Liver (tissue), 2 donors: ENCODE data around the gene PCAT7.

Experiments used
- CTCF ChIP-seq: fragments of 150-350 bp; IDR thresholded peaks from 2 replicates; pipeline ENCODE4 v1.5.1; 2017; ENCODE audit warnings: improper control_type of control experiment, low read depth, low read length; ENCODE audit not compliant: missing input control
- MAX ChIP-seq: IDR thresholded peaks from 2 replicates; pipeline ENCODE4 v1.6.1; 2016; ENCODE audit warnings: antibody characterized with exemption
- REST ChIP-seq: IDR thresholded peaks from 2 replicates; pipeline ENCODE4 v1.6.1; 2016; ENCODE audit warnings: antibody characterized with exemption, mild to moderate bottlenecking
- YY1 ChIP-seq: IDR thresholded peaks from 2 replicates; pipeline ENCODE4 v1.6.1; 2016; ENCODE audit warnings: antibody characterized with exemption, mild to moderate bottlenecking
- donor health status: healthy.

GRCh38 chr9:94533155-94533554 is 21.7 kb upstream of the PCAT7 start:
- TF ChIP-seq CTCF (no peak), REST (no peak), YY1 (no peak), MAX (no peak)
